ENCODE results near the gene LYL1. TPM values are rescaled to one million over a fixed set of nuclear protein-coding genes. Genes with fewer than 3 reads are reported as not detected.

LYL1 gene
- total and polyA plus RNA-seq, 2 donors (not counting 3 experiments of a cell fraction or from before 2014, with no cell fraction given) = 74.4 to 87.3 TPM

DNA sequence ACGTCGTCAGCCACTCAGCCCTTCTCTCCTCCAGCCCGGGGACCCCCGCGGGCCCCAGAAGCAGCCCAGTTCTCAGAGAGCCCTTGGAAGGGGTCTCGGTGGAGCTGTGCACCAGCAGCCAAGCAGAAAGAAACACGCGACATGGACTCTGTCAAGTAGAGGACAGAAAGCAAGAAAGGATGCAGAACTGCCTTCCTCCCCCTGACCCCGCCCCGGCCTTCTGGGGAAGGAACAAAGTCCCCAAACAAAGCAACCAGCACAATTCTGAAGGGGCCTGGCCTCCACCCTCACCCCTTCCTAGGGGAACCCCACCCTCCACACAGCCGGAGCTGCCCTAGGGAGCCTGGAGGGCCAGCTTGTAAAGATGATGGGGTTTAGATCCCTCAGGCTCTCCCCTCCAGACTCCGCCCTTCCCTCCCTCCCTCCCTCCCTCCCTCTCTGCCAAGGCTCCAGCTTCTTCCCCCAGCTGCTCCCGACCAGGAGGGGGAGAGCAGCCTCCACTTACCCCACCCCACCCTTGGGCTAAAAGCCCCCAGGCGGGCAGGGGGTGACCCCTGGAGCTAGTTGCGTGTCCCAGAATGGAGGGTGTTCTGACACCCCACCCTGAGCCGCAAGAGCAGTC, 7.8 kb downstream of the LYL1 start:
- H3K4me2 ChIP-seq (ENCODE audit: insufficient read depth, low read length) = no peak overlapping the region
- no peaks in the 10 kb centered on the region for H4K20me1 ChIP-seq (replicated peaks; ENCODE audit: control insufficient read depth, extremely low read depth, insufficient read depth, low read length)
- peaks cover 43% of the 10 kb centered on the region for H3K4me1 ChIP-seq (ENCODE audit: control insufficient read depth, extremely low read depth, insufficient read depth, low read length)
- H3K9me1 ChIP-seq (replicated peaks; ENCODE audit: control insufficient read depth, extremely low read depth, insufficient read depth, low read length) = no peaks in the 10 kb centered on the region
- FAIRE-seq = peak; percentile 33
- dilution Hi-C loops (cut with MboI; ENCODE audit: extremely low pct_ligation_motif_present, low sequenced_read_pairs) = no loop called here
- H3K4me3 ChIP-seq (replicated peaks in 1 of 3; ENCODE audit: insufficient read depth in 1 of 3, low read depth in 1 of 3, low read length in 3 of 3) = no peak overlapping the region
- H3K79me2 ChIP-seq (ENCODE audit: control insufficient read depth, insufficient read depth, low read length) = peaks cover 4% of the 10 kb centered on the region
- intact Hi-C loops (cut with micrococcal nuclease) = loop anchor here (1.0 to 5.0 kb wide), 6 partner anchors 43 to 373 kb away; partner anchors contain the start of gene TNPO2
- no peak overlapping the region for H3K9ac ChIP-seq (replicated peaks; ENCODE audit: extremely low read depth, insufficient read depth, low read length)
- no peaks in the 10 kb centered on the region for H3K9me3 ChIP-seq (replicated peaks; ENCODE audit: control insufficient read depth, insufficient read depth, low read length)
- POLR2A ChIA-PET = interaction anchor here (1.1 to 2.1 kb wide), 3 partner anchors 9 to 118 kb away, joined by 5 to 6 read pairs (median 6); no protein-coding TSS in a partner anchor
- peak; percentile 22 for DNase-seq (ENCODE audit: low read depth, low spot score)
- CTCF ChIA-PET = interaction anchor here (0.8 to 8.5 kb wide), 21 partner anchors 10 to 167 kb away, joined by 3 to 543 read pairs (median 12); partner anchors contain the start of gene DAND5
- peaks cover under 1% of the 10 kb centered on the region in 2 experiments for H3K36me3 ChIP-seq (ENCODE audit: control insufficient read depth in 2 of 2, extremely low read depth in 1 of 2, insufficient read depth in 2 of 2, low read length in 2 of 2)
- H2AFZ ChIP-seq (ENCODE audit: low read depth, low read length) = no peak overlapping the region
- TSS peak; percentile 41 for BruUV-seq (replicated peaks)
- H3K27me3 ChIP-seq (ENCODE audit: control insufficient read depth in 2 of 2, insufficient read depth in 2 of 2, low read length in 2 of 2) = no peaks in the 10 kb centered on the region
- H3K27ac ChIP-seq (ENCODE audit: insufficient read depth, low read depth, low read length) = no peak overlapping the region
- no peak for TF ChIP-seq POLR2A (IDR thresholded peaks at IDR 0.05; ENCODE audit: low read depth, low read length)
- no peak for TF ChIP-seq GATA2 (IDR thresholded peaks at IDR 0.05; ENCODE audit: insufficient read depth, insufficient read length, low read depth, low read length)
- TF ChIP-seq, protein P1, sequence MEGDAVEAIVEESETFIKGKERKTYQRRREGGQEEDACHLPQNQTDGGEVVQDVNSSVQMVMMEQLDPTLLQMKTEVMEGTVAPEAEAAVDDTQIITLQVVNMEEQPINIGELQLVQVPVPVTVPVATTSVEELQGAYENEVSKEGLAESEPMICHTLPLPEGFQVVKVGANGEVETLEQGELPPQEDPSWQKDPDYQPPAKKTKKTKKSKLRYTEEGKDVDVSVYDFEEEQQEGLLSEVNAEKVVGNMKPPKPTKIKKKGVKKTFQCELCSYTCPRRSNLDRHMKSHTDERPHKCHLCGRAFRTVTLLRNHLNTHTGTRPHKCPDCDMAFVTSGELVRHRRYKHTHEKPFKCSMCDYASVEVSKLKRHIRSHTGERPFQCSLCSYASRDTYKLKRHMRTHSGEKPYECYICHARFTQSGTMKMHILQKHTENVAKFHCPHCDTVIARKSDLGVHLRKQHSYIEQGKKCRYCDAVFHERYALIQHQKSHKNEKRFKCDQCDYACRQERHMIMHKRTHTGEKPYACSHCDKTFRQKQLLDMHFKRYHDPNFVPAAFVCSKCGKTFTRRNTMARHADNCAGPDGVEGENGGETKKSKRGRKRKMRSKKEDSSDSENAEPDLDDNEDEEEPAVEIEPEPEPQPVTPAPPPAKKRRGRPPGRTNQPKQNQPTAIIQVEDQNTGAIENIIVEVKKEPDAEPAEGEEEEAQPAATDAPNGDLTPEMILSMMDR (IDR thresholded peaks at IDR 0.05; ENCODE audit: extremely low read depth in 1 of 2, insufficient read depth in 1 of 2, low read depth in 1 of 2, low read length in 2 of 2) = no peak
- no peak for TF ChIP-seq JUN (IDR thresholded peaks at IDR 0.05; ENCODE audit: borderline replicate concordance, insufficient read depth, insufficient read length, low read depth)
- no peak for TF ChIP-seq EZH2 (IDR thresholded peaks at IDR 0.05; ENCODE audit: borderline replicate concordance, low read depth, low read length, severe bottlenecking)
- TF ChIP-seq MYC (IDR thresholded peaks at IDR 0.05; ENCODE audit: low read depth, low read length) = no peak
- no peak for TF ChIP-seq POLR2AphosphoS5 (IDR thresholded peaks at IDR 0.05; ENCODE audit: insufficient read depth, low read depth, low read length)
- TF ChIP-seq, protein P2, sequence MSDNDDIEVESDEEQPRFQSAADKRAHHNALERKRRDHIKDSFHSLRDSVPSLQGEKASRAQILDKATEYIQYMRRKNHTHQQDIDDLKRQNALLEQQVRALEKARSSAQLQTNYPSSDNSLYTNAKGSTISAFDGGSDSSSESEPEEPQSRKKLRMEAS (IDR thresholded peaks at IDR 0.05; ENCODE audit: insufficient read depth, insufficient read length) = no peak
- TF ChIP-seq FOS (IDR thresholded peaks at IDR 0.05; ENCODE audit: borderline replicate concordance, insufficient read depth, low read length) = no peak

Data from endothelial cell of umbilical vein (primary cell).